T-helper 2 cell (primary cell): ENCODE data around the gene TPCN2.

ENCODE experiments used
- DNase-seq, 5 experiments: peaks; one replicate each; pipeline versions ENCODE4 v3.0.0 to v3.0.0-alpha.2; 2012 to 2022

TPCN2 gene

DNA sequence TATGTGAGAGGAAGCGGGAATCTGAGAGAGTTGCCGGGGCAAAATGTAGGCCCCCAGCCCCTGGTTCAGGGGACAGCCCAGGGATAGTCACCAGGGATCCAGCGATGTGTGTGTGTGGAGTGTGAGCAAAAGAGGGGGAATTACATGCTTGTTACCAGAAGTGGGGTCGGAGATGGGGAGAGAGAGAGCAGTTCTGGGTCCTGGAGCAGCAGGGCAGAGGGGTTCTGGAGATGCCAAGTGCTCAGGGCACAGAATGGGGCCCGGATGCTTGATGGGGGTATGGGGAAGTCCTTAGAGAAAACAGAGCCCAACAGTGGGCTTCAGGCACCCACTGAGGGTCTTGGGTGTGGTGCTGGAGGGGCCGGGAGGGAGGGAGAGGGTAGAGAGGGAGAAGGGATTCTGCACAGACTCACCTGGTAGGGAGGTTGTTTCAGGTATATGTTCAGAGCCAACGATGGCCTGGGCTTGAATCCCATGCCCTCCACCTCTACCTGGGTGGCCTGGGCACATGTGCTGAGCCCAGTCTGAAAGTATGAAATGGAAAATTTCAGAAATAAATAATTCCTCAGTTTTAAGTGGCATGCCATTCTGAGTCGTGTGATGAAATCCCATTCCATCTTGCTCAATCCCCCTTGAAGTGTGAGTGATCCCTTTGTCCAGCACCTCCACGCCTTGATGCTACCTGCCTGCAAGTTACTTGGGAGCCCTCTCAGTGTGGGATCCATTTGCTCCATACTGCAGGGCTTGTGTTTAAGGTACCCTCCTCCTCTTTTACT, 119.4 kb downstream of the TPCN2 start:
- no peak for DNase-seq

DNA sequence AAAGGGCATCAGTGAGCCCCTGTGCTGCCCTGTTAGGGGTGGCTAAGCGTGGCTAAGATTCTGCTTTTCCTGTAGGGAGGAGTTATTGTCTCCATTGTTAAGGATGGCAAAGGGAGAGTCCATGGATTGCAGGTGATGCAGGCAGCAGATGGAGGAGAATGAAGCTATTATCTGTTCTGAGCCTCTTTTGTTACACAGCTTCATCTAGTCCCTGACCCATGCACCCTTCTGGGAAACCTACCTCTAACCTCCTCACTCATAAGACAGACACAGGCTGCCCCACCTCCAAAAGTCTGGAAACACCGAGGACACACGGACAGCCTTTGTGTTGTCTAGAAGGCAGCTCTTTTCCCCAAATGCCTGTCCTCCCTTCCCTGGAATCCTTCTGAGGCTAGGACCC, 120.7 kb downstream of the TPCN2 start:
- DNase-seq, result no peak

DNA sequence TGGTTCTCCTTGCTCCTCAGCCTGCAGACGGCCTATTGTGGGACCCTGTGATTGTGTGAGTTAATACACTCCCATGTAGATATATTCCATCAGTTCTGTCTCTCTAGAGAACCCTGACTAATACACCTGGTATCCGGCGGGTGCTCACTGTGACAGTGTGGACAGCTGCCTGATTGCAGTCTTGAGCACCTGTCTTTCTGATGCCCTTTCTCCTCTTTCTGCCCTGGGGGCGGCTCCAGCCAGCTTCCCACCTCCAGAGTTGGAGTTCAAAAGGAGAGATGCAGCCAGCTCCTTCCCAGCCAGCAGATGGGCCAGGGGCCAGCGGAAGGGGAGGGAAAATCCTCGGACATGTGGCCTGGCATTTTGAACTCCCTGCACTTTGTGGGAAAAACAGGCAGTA, 122.0 kb downstream of the TPCN2 start:
- DNase-seq, result no peak

DNA sequence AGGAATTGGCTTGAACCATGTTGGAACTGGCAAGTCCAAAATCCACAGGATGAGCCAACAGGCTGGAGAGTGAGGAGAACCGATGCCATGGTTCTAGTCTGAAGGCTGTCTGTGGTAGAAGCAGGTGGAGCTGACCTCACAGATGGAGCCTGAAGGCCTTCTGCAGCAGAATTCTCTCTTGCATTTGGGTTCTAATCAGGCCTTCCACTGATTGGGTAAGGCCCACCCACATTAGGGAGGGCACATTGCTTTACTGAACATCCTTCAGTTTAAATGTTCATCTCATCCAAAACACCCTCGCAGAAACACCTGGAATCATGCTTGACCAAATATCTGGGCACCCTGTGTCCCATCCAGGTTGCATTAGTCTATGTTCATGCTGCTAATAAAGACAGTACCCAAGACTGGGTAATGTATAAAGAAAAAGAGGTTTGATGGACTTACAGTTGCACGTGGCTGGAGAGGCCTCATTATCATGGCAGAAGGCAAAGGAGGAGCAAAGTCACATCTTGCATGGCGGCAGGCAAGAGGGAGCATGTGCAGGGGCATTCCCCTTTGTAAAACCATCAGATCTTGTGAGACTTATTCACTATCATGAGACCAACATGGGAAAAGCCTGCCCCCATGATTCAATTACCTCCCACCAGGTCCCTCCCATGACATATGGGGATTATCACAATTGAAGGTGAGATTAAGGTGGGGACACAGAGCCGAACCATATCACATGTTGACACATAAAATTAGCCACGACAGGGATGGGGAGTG, 122.9 kb downstream of the TPCN2 start:
- no peak for DNase-seq

DNA sequence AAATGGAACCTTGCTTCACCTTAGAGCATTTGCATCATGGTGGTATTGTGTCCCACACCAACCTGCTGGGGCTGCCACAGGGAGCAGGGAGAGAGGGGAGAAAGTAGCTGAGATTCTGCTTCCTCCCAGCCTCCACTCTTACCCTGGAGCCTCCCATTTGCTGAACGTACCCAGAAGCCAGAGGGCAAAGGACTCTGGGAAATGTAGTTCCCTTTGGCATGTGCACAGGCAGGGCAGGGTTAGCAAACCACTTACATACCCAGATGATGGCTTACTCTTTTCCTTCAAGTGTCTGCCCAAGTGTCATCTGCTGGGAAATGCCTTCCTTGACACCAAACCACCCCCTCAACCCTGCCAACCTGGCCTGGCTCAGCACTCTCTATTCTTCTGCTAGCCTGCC, 123.9 kb downstream of the TPCN2 start:
- DNase-seq, result no peak

DNA sequence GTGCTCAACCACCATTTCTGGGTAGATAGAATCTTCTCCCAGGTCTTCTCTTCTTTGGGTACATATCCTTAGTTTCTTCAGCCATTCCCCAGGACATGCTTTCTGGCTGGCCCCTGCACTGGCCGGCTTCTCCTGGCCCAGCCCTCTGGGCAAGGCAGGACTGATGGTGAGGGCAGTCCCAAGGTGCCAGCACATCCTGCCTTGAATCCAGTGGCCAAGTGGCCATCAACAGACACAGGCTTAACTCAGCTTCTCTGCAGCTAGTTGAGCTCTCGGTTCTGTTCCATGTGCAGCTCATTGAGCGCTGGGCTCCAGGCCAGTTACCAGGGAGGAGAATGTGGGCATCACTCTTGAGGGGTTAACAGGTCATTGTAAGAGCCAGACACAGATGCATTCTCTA, 124.6 kb downstream of the TPCN2 start:
- DNase-seq, result no peak

DNA sequence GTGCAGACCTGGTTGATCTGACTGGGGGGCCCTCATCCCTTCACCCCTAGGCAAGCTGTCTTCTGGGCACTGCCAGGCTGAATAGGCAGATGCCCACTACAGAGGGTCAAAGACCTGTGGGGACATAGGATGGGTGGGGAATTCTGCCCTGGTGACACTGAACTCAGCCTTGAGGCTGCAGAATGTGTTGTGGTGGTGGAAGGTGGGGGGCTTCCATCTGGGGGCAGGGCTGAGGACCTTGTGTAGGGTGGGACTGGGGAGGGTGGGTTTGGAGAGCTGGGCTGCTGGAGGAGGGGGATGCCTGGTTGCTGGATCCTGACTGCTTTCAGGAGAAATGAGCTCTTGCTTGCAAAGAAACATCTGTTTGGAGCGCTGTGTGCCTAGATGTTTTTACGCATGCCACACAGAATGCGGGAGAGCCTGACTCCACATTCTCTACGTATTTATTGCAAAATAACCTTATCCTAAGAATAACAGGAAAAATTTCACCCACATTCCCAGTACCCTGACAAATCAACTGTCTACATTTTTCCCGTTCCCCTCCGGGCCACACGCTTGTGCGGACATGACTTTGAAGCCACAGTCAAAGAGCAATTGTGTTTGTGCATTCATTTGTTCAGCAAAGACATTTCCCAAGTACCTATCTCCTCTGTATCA, 125.3 kb downstream of the TPCN2 start:
- no peak for DNase-seq

DNA sequence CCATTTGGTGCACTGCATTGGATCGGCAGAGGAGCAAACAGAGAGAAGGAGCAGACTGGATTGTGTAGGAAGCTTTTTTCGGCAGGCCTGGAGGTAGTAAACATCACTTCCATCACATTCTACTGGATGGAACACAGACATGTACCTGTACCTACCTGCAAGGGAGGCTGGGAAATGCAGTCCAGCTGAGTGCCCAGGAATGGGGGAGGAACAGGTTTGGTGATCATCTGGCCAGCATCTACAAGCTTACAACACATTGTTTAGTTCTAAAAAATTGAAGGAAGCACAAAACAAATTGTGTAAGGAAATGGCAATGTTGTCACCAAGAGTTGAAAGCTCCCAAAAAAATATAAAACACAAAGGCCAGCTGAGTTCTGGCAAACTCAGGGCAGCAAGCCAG, 126.1 kb downstream of the TPCN2 start:
- DNase-seq, result no peak

DNA sequence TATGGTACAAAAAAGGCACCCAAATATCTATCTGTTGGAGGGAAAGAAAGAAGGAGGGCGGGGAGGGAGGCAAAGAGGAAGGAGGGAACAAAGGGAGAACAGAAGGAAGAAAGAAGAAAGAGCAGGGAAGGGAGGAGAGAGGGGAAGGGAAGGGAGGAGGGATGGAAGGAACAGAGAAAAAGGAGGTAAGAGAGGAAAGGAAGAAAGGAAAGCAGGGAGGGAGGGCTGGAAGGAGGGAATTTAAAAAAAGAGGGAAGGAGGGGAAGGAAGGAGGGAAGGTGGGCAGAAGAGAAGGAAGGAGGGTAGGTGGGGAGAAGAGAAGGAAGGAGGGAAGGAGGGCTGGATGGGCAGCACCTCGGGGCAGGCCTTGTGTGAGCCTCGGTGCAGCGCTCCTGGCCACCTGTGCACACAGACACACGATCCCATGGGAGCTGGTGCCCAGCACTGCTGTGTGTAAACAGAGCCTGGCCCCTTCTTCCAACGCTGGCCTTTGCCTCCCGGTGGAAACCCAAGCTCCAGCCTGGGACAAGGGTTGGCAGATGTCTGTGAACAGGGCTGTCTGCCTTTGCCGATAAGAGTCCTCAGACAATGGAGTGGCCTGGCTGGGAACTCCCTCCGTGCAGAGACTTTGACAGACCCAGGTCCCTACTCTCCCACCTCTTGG, 130.2 kb downstream of the TPCN2 start:
- DNase-seq, result no peak

DNA sequence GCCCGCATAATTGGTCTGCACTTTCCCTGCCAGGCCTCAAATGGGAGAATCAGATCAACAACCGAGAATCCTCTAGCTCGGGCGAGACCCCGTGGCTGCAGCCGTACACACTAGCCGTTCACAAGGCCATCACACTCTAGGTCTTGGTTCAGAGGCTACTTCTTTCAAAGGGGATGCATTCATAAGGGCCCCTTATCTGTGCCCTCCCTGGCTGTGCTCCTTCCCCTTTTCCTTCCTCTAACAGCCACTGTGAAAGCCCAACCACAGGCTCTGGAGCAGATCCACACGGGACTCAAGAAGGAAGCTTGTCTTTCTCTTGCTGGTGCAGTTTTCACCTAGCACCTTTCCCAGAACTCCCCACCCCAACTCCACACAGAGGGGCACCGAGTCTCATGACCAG, 131.5 kb downstream of the TPCN2 start:
- no peak for DNase-seq

DNA sequence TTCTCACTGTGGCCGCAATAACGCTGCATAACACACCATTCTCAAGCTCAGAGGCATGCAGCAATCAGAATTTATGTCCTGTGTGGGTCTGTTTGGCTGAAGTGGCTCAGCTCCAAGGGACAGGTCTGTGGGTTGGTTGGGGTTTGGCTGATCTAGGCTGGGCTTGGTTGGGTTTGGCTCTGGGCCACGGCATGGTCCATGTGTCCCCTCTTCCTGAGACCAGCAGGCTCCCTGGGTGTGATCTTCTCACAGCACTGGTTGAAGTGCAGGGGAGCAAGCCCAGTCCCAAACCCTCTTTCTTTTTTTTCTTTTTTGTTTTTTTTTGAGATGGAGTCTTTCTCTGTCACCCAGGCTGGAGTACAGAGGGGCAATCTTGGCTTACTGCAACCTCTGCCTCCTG, 132.0 kb downstream of the TPCN2 start:
- DNase-seq, result no peak

DNA sequence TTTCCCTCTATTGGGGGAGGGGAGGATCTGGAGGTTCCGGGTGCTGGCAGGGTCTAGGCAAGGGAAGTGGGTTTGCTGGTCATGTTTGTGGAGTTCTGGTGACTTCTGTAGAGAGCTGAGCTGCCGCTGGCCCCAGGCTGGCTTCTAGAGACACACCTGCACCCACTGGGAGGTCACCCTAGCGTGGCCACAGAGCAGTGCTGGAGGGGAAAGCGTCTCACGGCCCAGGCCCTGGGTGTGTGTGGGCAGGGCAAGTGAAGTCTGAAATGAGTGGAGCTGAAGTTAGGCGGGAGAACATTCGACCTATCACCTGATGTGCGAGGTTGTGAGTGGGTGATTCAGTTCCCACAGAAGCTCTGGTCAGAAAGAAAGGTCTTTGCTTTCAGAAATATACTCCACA, 134.9 kb downstream of the TPCN2 start:
- DNase-seq, result no peak
